ENCODE measurements around the gene KRTAP22-2. TPM values are rescaled to one million over a fixed set of nuclear protein-coding genes. Genes with fewer than 3 reads are reported as not detected.

Gene KRTAP22-2
- total RNA-seq, 2 experiments from 2014 or later, result not detected

DNA sequence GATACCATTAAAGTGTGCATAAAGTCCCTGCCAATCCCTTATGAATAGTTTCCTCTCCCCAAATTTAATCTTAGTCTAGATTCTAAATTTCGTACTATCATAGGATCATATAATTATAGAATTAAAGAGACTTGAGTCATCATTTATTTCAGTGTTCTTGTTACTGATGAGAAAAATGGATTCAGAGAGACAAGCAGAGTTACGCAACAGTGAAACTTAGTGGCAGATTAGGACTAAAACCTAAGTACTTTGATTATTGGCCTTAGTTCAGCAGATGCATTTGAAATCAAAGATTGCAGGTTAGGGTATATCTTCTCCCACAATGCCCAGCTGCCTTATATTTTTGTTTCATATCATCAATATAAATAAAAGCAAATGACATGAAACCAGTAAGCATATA is 28.2 kb downstream of the KRTAP22-2 start:
- no peaks in the 10 kb centered on the region for H3K4me1 ChIP-seq (ENCODE audit: insufficient read depth, low read length, poor library complexity, severe bottlenecking)
- POLR2A ChIA-PET, result no interaction called here
- DNase-seq (ENCODE audit: low spot score), result no peak
- TF ChIP-seq, protein P1, sequence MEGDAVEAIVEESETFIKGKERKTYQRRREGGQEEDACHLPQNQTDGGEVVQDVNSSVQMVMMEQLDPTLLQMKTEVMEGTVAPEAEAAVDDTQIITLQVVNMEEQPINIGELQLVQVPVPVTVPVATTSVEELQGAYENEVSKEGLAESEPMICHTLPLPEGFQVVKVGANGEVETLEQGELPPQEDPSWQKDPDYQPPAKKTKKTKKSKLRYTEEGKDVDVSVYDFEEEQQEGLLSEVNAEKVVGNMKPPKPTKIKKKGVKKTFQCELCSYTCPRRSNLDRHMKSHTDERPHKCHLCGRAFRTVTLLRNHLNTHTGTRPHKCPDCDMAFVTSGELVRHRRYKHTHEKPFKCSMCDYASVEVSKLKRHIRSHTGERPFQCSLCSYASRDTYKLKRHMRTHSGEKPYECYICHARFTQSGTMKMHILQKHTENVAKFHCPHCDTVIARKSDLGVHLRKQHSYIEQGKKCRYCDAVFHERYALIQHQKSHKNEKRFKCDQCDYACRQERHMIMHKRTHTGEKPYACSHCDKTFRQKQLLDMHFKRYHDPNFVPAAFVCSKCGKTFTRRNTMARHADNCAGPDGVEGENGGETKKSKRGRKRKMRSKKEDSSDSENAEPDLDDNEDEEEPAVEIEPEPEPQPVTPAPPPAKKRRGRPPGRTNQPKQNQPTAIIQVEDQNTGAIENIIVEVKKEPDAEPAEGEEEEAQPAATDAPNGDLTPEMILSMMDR (conservative IDR thresholded peaks at IDR 0.05; ENCODE audit: low read length), result no peak
- TF ChIP-seq EZH2phosphoT487 (IDR thresholded peaks at IDR 0.05; ENCODE audit: borderline replicate concordance, low read depth, low read length), result no peak
- no peaks in the 10 kb centered on the region for H3K9me3 ChIP-seq (ENCODE audit: low read length)
- H2AFZ ChIP-seq (ENCODE audit: low read length), result no peak overlapping the region
- intact Hi-C loops (cut with micrococcal nuclease; ENCODE audit: unreplicated experiment), result no loop called here
- H3K4me3 ChIP-seq (ENCODE audit: low read depth, low read length, poor library complexity, severe bottlenecking), result no peak overlapping the region
- no TSS peak for BruUV-seq (replicated peaks)
- no peaks in the 10 kb centered on the region for H4K20me1 ChIP-seq (ENCODE audit: insufficient read depth, low read length)
- no peak overlapping the region for H3K27ac ChIP-seq (ENCODE audit: low read depth, low read length, poor library complexity, severe bottlenecking)
- H3K4me2 ChIP-seq (ENCODE audit: low read length), result no peak overlapping the region
- no peaks in the 10 kb centered on the region for H3K36me3 ChIP-seq (ENCODE audit: insufficient read depth, low read length)
- CTCF ChIA-PET (ENCODE audit: unreplicated experiment), result no interaction called here
- H3K79me2 ChIP-seq (ENCODE audit: insufficient read depth, low read depth, low read length), result no peaks in the 10 kb centered on the region
- H3K9me2 ChIP-seq (ENCODE audit: insufficient read depth, low read length), result no peaks in the 10 kb centered on the region

DNA sequence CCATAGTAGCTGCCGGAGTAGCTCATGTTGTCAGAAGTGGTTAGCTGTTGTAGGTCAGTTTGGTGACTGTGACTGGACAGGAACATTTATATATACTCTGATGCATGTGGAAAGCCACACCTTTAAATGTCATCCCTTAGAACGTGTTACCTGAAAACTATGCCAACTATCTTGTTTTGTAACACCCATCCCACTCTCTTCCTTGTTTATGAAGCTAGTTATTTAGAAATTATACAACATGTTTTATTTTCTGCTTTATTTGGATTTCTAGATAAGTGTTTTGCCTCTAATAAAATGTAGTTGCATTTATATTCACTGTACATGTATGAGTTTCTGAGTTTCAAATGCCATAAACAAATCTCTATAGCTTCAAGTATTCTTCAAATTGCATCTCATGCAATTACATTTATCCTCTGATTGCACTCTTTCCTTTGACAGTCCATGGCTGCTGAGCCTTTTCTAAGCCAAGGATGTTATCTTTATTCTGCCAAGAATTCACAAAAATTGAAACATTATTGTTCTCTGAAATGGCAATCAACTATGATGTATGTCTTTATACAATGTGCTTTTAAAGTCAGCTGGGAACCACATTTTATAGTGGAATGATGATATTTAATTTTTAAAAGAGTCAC is 28.8 kb downstream of the KRTAP22-2 start, which contains the start of gene KRTAP19-7:
Gene KRTAP19-7, minus strand, starts transcription at position 51 of the 632 bp plus-strand sequence. Its CDS starts 25 bp downstream, at position 26.
- no peak within 1 kb of the TSS for H3K4me2 ChIP-seq (ENCODE audit: low read length)
- no peaks in the 10 kb centered on the region for H3K36me3 ChIP-seq (ENCODE audit: insufficient read depth, low read length)
- H4K20me1 ChIP-seq (ENCODE audit: insufficient read depth, low read length), result no peaks in the 10 kb centered on the region
- no peak for TF ChIP-seq EZH2phosphoT487 (IDR thresholded peaks at IDR 0.05; ENCODE audit: borderline replicate concordance, low read depth, low read length)
- TF ChIP-seq, protein P1 (conservative IDR thresholded peaks at IDR 0.05; ENCODE audit: low read length), result no peak
- POLR2A ChIA-PET, result no interaction called here
- BruUV-seq (replicated peaks), result no TSS peak
- no peak within 1 kb of the TSS for H2AFZ ChIP-seq (ENCODE audit: low read length)
- CTCF ChIA-PET (ENCODE audit: unreplicated experiment), result interaction anchor here (1.1 kb wide), 1 partner anchor 115 kb away, joined by 3 read pairs; no protein-coding TSS in a partner anchor
- H3K9me3 ChIP-seq (ENCODE audit: low read length), result no peaks in the 10 kb centered on the region
- no peak for DNase-seq (ENCODE audit: low spot score)
- no peak within 1 kb of the TSS for H3K27ac ChIP-seq (ENCODE audit: low read depth, low read length, poor library complexity, severe bottlenecking)
- H3K4me1 ChIP-seq (ENCODE audit: insufficient read depth, low read length, poor library complexity, severe bottlenecking), result no peaks in the 10 kb centered on the region
- no peaks in the 10 kb centered on the region for H3K9me2 ChIP-seq (ENCODE audit: insufficient read depth, low read length)
- no peaks in the 10 kb centered on the region for H3K79me2 ChIP-seq (ENCODE audit: insufficient read depth, low read depth, low read length)
- intact Hi-C loops (cut with micrococcal nuclease; ENCODE audit: unreplicated experiment), result no loop called here
- H3K4me3 ChIP-seq (ENCODE audit: low read depth, low read length, poor library complexity, severe bottlenecking), result no peak within 1 kb of the TSS

DNA sequence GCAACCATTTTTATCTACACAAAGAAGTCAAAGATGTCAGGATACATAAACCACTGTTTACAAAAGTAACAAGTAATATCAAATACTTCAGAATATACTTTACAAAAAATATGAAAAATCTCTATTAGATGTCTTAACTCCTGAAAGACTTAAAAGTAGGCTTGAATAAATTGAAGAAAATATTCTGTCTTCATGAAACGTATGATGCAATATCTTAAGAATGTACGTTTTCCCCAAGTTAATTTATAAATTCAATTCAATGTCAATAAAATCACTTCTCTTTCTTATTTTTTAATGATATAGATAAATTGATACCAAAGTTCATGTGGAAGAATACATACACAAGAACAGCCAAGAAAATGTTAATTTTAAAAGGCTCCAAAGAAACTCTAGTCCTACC is 35.1 kb downstream of the KRTAP22-2 start:
- TF ChIP-seq EZH2phosphoT487 (IDR thresholded peaks at IDR 0.05; ENCODE audit: borderline replicate concordance, low read depth, low read length), result no peak
- TF ChIP-seq, protein P1 (conservative IDR thresholded peaks at IDR 0.05; ENCODE audit: low read length), result no peak
- no peak overlapping the region for H3K27ac ChIP-seq (ENCODE audit: low read depth, low read length, poor library complexity, severe bottlenecking)
- POLR2A ChIA-PET, result no interaction called here
- intact Hi-C loops (cut with micrococcal nuclease; ENCODE audit: unreplicated experiment), result no loop called here
- H3K4me3 ChIP-seq (ENCODE audit: low read depth, low read length, poor library complexity, severe bottlenecking), result no peak overlapping the region
- CTCF ChIA-PET (ENCODE audit: unreplicated experiment), result no interaction called here
- no peaks in the 10 kb centered on the region for H4K20me1 ChIP-seq (ENCODE audit: insufficient read depth, low read length)
- no peaks in the 10 kb centered on the region for H3K4me1 ChIP-seq (ENCODE audit: insufficient read depth, low read length, poor library complexity, severe bottlenecking)
- H3K9me2 ChIP-seq (ENCODE audit: insufficient read depth, low read length), result no peaks in the 10 kb centered on the region
- no peaks in the 10 kb centered on the region for H3K36me3 ChIP-seq (ENCODE audit: insufficient read depth, low read length)
- H3K9me3 ChIP-seq (ENCODE audit: low read length), result 0 out of 2 replicates have a peak, but pooled peaks cover 4% of the 10 kb centered on the region
- H3K4me2 ChIP-seq (ENCODE audit: low read length), result no peak overlapping the region
- no peak overlapping the region for H2AFZ ChIP-seq (ENCODE audit: low read length)
- BruUV-seq (replicated peaks), result no TSS peak
- H3K79me2 ChIP-seq (ENCODE audit: insufficient read depth, low read depth, low read length), result no peaks in the 10 kb centered on the region
- DNase-seq (ENCODE audit: low spot score), result no peak

All from OCI-LY7 (cell line).